ENCODE data around the gene EDARADD. TPM values are rescaled to one million over a fixed set of nuclear protein-coding genes. Genes with fewer than 3 reads are reported as not detected.

The EDARADD gene
- total RNA-seq, 1 donor: not detected

DNA sequence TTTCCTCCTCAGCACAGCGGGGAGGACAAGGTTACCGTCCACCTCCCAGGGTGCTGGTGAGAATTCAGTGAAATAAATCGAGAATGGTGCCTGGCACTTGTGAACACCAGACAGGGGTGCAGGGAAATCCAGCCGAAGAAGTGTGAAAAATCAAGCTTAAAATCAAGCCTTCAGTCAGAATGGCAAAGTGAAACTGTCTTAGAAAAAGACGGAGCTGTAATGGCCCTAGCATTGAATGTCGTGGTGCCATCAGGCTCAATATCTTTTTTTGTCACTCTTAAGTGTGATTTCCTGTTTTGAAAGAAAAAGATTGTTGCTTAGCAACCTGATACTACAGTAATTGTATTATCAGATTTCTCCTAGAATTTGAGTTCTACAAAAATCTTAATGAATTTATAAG is 22.1 kb downstream of the EDARADD start:
- TF ChIP-seq CTCF (IDR thresholded peaks at IDR 0.05; ENCODE audit: insufficient read depth, low read length): no peak
- no peak for DNase-seq (ENCODE audit: low read depth)
- no peak overlapping the region for H3K4me3 ChIP-seq (ENCODE audit: low read depth, low read length)

DNA sequence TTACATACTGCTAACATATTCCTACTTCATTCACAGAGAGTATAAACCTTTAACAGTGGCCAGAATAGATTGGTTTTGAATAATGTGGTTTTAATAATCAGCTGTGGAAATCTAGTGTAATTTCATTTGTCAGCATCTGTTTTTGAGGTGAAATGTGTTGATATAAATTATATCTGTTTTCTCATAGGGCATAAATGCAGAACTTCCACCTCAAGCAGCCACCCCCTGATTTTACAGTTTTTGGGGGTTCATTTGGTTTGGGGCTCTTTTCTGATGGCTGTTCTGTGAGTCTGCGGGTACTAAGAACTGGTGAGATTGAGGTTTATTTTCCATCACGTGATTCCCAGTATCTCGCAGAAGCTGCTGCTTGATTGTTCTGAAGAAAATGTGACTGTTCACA is 23.2 kb downstream of the EDARADD start:
- no peak for DNase-seq (ENCODE audit: low read depth)
- TF ChIP-seq CTCF (IDR thresholded peaks at IDR 0.05; ENCODE audit: insufficient read depth, low read length): no peak
- no peak overlapping the region for H3K4me3 ChIP-seq (ENCODE audit: low read depth, low read length)

DNA sequence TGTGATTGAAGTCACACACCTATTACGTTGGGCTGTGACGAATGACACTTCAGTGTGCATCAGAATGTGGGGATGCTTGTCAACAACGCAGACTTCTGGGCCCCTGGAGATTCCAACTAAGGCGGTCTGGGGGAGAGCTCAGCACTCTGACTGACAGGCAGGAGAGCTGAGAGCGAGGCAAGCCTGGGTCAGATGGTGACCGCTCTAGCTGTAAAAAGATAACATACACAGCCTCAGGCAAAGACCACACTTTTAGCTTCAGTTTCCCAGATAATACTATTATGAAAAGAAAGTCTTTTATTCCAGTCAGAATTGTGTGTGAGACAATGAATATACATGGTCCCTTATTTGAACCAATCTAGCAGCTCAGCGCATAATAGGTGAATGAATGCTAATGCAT is 25.4 kb downstream of the EDARADD start:
- no peak overlapping the region for H3K4me3 ChIP-seq (ENCODE audit: low read depth, low read length)
- no peak for TF ChIP-seq CTCF (IDR thresholded peaks at IDR 0.05; ENCODE audit: insufficient read depth, low read length)
- DNase-seq (ENCODE audit: low read depth): no peak

GRCh38 chr1:236421022-236421421 is 26.9 kb downstream of the EDARADD start:
- no peak for DNase-seq (ENCODE audit: low read depth)
- TF ChIP-seq CTCF (IDR thresholded peaks at IDR 0.05; ENCODE audit: insufficient read depth, low read length): no peak
- no peak overlapping the region for H3K4me3 ChIP-seq (ENCODE audit: low read depth, low read length)

DNA sequence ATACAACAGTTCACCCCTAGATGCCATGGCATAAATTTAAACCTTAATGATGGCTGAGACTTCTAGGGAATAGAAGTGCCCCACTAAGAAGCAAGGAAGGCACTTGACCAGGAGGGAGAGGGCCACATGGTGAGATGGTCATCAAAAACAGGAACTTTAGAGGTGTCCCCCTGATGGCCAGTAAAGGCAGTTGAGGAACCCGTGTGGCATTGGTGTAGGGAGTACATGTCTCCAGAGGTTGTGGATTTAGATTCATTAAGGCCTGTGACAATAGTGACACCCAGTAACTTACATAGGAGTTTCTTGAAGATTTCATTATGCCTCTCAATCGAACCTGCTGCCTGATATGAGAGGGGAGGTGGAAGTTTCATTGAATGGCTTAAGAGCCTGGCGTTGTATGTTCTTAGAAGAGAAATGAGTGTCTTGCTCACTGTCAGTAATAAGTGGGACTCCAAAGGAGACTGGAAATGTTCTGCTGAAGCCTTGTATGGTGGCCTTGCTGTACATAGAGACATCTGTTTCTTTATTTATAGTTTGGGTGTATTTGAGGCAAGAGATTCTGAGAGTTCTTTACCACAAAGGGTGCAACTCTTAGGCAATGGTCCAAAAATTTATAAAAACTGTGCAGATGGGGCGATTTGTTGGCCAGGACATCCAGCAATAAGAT is 27.9 kb downstream of the EDARADD start:
- TF ChIP-seq CTCF (IDR thresholded peaks at IDR 0.05; ENCODE audit: insufficient read depth, low read length): no peak
- no peak for DNase-seq (ENCODE audit: low read depth)
- H3K4me3 ChIP-seq (ENCODE audit: low read depth, low read length): no peak overlapping the region

- no peak for DNase-seq (ENCODE audit: low read depth)
- TF ChIP-seq CTCF (IDR thresholded peaks at IDR 0.05; ENCODE audit: insufficient read depth, low read length): no peak
- no peak overlapping the region for H3K4me3 ChIP-seq (ENCODE audit: low read depth, low read length)
Measured at GRCh38 chr1:236422517-236422876, 28.4 kb downstream of the EDARADD start.
